ENCODE data around the gene HTT.

Gene HTT

GRCh38 chr4:3036131-3036952, 38.1 kb upstream of the HTT start:
- Histone ChIP-seq H3K27ac (replicated peaks) (no peak overlapping the region), H3K4me3 (replicated peaks; ENCODE audit: insufficient read depth, low read length) (no peak overlapping the region), H3K27me3 (ENCODE audit: insufficient read depth, poor library complexity, severe bottlenecking) (no peaks in the 10 kb centered on the region)
- TF ChIP-seq REST (IDR thresholded peaks at IDR 0.05; ENCODE audit: insufficient replicate concordance, low read depth) (no peak), POLR2AphosphoS5 (IDR thresholded peaks at IDR 0.05; ENCODE audit: low read depth) (no peak), SPI1 (IDR thresholded peaks at IDR 0.05; ENCODE audit: borderline replicate concordance, low read depth) (no peak), GABPA (IDR thresholded peaks at IDR 0.05; ENCODE audit: low read depth) (no peak), CTCF (IDR thresholded peaks at IDR 0.05; ENCODE audit: insufficient read depth, low read length) (no peak)
- DNase-seq (ENCODE audit: low read depth in 1 of 2, low spot score in 1 of 2), result no peak

- Histone ChIP-seq H3K27ac (replicated peaks) (no peak overlapping the region), H3K4me3 (replicated peaks; ENCODE audit: insufficient read depth, low read length) (no peak overlapping the region), H3K27me3 (ENCODE audit: insufficient read depth, poor library complexity, severe bottlenecking) (no peaks in the 10 kb centered on the region)
- peak in 1 of 2 experiments; percentile 7 for DNase-seq (ENCODE audit: low read depth in 1 of 2, low spot score in 1 of 2)
- TF ChIP-seq POLR2AphosphoS5 (IDR thresholded peaks at IDR 0.05; ENCODE audit: low read depth) (no peak), SPI1 (IDR thresholded peaks at IDR 0.05; ENCODE audit: borderline replicate concordance, low read depth) (no peak), REST (IDR thresholded peaks at IDR 0.05; ENCODE audit: insufficient replicate concordance, low read depth) (no peak), CTCF (IDR thresholded peaks at IDR 0.05; ENCODE audit: insufficient read depth, low read length) (no peak)
These were observed 36.5 kb upstream of the HTT start for GRCh38 chr4:3037957-3038461.

- DNase-seq (ENCODE audit: low read depth in 1 of 2, low spot score in 1 of 2), result no peak
- no peaks in the 10 kb centered on the region for H3K27me3 ChIP-seq (ENCODE audit: insufficient read depth, poor library complexity, severe bottlenecking)
- no peak overlapping the region for H3K27ac ChIP-seq (replicated peaks)
- TF ChIP-seq GABPA (IDR thresholded peaks at IDR 0.05; ENCODE audit: low read depth), result no peak
- TF ChIP-seq CTCF (IDR thresholded peaks at IDR 0.05; ENCODE audit: insufficient read depth, low read length), result no peak
- no peak for TF ChIP-seq SPI1 (IDR thresholded peaks at IDR 0.05; ENCODE audit: borderline replicate concordance, low read depth)
- TF ChIP-seq REST (IDR thresholded peaks at IDR 0.05; ENCODE audit: insufficient replicate concordance, low read depth), result no peak
- no peak for TF ChIP-seq POLR2AphosphoS5 (IDR thresholded peaks at IDR 0.05; ENCODE audit: low read depth)
- H3K4me3 ChIP-seq (replicated peaks; ENCODE audit: insufficient read depth, low read length), result no peak overlapping the region
These were observed 34.6 kb upstream of the HTT start for GRCh38 chr4:3039706-3040366.
